H1 (cell line): Measurements from ENCODE around the gene SSTR3. TPM values are rescaled to one million over a fixed set of nuclear protein-coding genes. Genes with fewer than 3 reads are reported as not detected.

Source experiments
- CTCF ChIA-PET: fragments of 300-600 bp; sonication (Branson Sonifier 250); formaldehyde crosslinking; loops from one replicate; lab custom pipeline; 2021; ENCODE audit not compliant: partially characterized antibody; lab: Charles Lee
- POLR2A ChIA-PET: fragments of 300-600 bp; sonication (Branson Sonifier 250); formaldehyde crosslinking; loops from one replicate; lab custom pipeline; 2021; ENCODE audit warnings: inconsistent platforms; ENCODE audit not compliant: partially characterized antibody; lab: Charles Lee
- DNase-seq, 2 experiments: peaks; one replicate each; pipeline versions ENCODE4 v3.0.0 to v3.0.0-alpha.2; 2010 to 2022; ENCODE audit warnings: low spot score in 2 of 2, low read depth in 1 of 2, mixed read lengths in 1 of 2
- FAIRE-seq: peaks from 2 replicates; lab custom pipeline; 2011; peaks lifted over from hg19 to GRCh38; lab: Jason Lieb, UNC
- H2AFZ ChIP-seq: 2 replicates; pipeline ENCODE4 v1.8.1; 2012; ENCODE audit warnings: low read length, inconsistent platforms
- H2AK5ac ChIP-seq: 2 replicates; pipeline ENCODE4 v1.6.1; 2013; ENCODE audit warnings: low read depth, low read length
- H2BK120ac ChIP-seq: replicated peaks from 2 replicates; pipeline ENCODE3; 2013; ENCODE audit warnings: low read depth, low read length, inconsistent platforms
- H2BK12ac ChIP-seq: 2 replicates; pipeline ENCODE4 v1.6.1; 2013; ENCODE audit warnings: low read depth, low read length
- H2BK15ac ChIP-seq: 2 replicates; pipeline ENCODE4 v1.6.1; 2013; ENCODE audit warnings: low read length
- H2BK20ac ChIP-seq: 2 replicates; pipeline ENCODE4 v1.6.1; 2013; ENCODE audit warnings: low read length
- H2BK5ac ChIP-seq: 2 replicates; pipeline ENCODE4 v1.6.1; 2013; ENCODE audit warnings: low read depth, low read length
- H3K14ac ChIP-seq: 2 replicates; pipeline ENCODE4 v1.6.1; 2013; ENCODE audit warnings: inconsistent platforms; ENCODE audit not compliant: insufficient read length
- H3K18ac ChIP-seq: 2 replicates; pipeline ENCODE4 v1.6.1; 2013; ENCODE audit warnings: low read length; ENCODE audit errors: extremely low read depth
- H3K23ac ChIP-seq: 2 replicates; pipeline ENCODE4 v1.6.1; 2013; ENCODE audit warnings: inconsistent platforms; ENCODE audit not compliant: insufficient read length
- H3K23me2 ChIP-seq: 2 replicates; pipeline ENCODE4 v1.6.1; 2013; ENCODE audit warnings: low read depth, low read length
- H3K27ac ChIP-seq: 2 replicates; pipeline ENCODE4 v1.6.1; 2011; ENCODE audit warnings: low read depth, low read length, inconsistent platforms
- H3K27me3 ChIP-seq, 4 experiments: replicated peaks in 1 of 4; 1 replicate in 1 of 4; 2 replicates in 3 of 4; pipeline versions ENCODE4 v1.6.1 to v1.8.1; 2011 to 2013; ENCODE audit warnings: low read length in 3 of 4, mild to moderate bottlenecking in 3 of 4, inconsistent platforms in 2 of 4, mixed read lengths in 2 of 4, moderate library complexity in 1 of 4; ENCODE audit not compliant: control insufficient read depth in 3 of 4, insufficient read depth in 3 of 4; ENCODE audit errors: extremely low read depth in 1 of 4
- H3K36me3 ChIP-seq, 4 experiments: 2 replicates each; pipeline versions ENCODE4 v1.6.1 to v1.8.1; 2011 to 2013; ENCODE audit warnings: mild to moderate bottlenecking in 4 of 4, low read length in 3 of 4, moderate library complexity in 2 of 4, control low read depth in 1 of 4, inconsistent platforms in 1 of 4; ENCODE audit not compliant: insufficient read depth in 4 of 4, control insufficient read depth in 2 of 4
- H3K4ac ChIP-seq: replicated peaks from 2 replicates; pipeline ENCODE3; 2013; ENCODE audit warnings: low read length, low read depth, mixed read lengths, inconsistent platforms; ENCODE audit not compliant: insufficient read length
- H3K4me1 ChIP-seq, 4 experiments: replicated peaks in 1 of 4; 1 replicate in 1 of 4; 2 replicates in 3 of 4; pipeline versions ENCODE4 v1.6.1 to v1.8.1; 2011 to 2013; ENCODE audit warnings: low read length in 3 of 4, inconsistent platforms in 2 of 4, mixed read lengths in 1 of 4; ENCODE audit not compliant: insufficient read depth in 4 of 4, control insufficient read depth in 3 of 4
- H3K4me2 ChIP-seq, 2 experiments: 2 replicates each; pipeline versions ENCODE4 v1.6.1 to v1.8.1; 2011 to 2013; ENCODE audit warnings: low read depth in 2 of 2, low read length in 2 of 2, control low read depth in 1 of 2, inconsistent platforms in 1 of 2, mild to moderate bottlenecking in 1 of 2; ENCODE audit not compliant: insufficient read depth in 1 of 2
- H3K4me3 ChIP-seq, 4 experiments: fragments of 200-600, 300-600 bp in 1 of 4; sonication (generic), shearing (Covaris generic), sonication (Bioruptor Twin) in 1 of 4; 2 replicates each; pipeline versions ENCODE4 v1.5.1 to v1.8.1; 2011 to 2016; ENCODE audit warnings: low read length in 4 of 4, low read depth in 3 of 4, control low read depth in 2 of 4, inconsistent platforms in 2 of 4, mild to moderate bottlenecking in 2 of 4, mixed read lengths in 1 of 4, moderate library complexity in 1 of 4; ENCODE audit not compliant: insufficient read depth in 2 of 4; ENCODE audit errors: extremely low read depth in 1 of 4
- H3K56ac ChIP-seq: replicated peaks from 2 replicates; pipeline ENCODE3; 2013; ENCODE audit warnings: low read depth, mild to moderate bottlenecking, mixed read lengths, low read length, inconsistent platforms; ENCODE audit not compliant: insufficient read length
- H3K79me1 ChIP-seq: 2 replicates; pipeline ENCODE4 v1.6.1; 2013; ENCODE audit warnings: low read depth, low read length, control low read depth
- H3K79me2 ChIP-seq, 2 experiments: 2 replicates each; pipeline versions ENCODE4 v1.6.1 to v1.8.1; 2012 to 2013; ENCODE audit warnings: low read length in 2 of 2, mild to moderate bottlenecking in 2 of 2, inconsistent platforms in 1 of 2; ENCODE audit not compliant: insufficient read depth in 2 of 2, control insufficient read depth in 1 of 2
- H3K9ac ChIP-seq, 4 experiments: replicated peaks in 1 of 4; 1 replicate in 1 of 4; 2 replicates in 3 of 4; pipeline versions ENCODE4 v1.6.1 to v1.8.1; 2011 to 2013; ENCODE audit warnings: low read depth in 3 of 4, low read length in 3 of 4, control low read depth in 2 of 4, mild to moderate bottlenecking in 2 of 4, moderate library complexity in 2 of 4, inconsistent platforms in 1 of 4; ENCODE audit errors: extremely low read depth in 1 of 4
- H3K9me3 ChIP-seq, 2 experiments: 2 replicates each; pipeline versions ENCODE4 v1.6.1 to v1.8.1; 2012 to 2013; ENCODE audit warnings: mild to moderate bottlenecking in 2 of 2, moderate library complexity in 2 of 2, control low read depth in 1 of 2, inconsistent platforms in 1 of 2, low read depth in 1 of 2, low read length in 1 of 2, mixed read lengths in 1 of 2; ENCODE audit not compliant: insufficient read depth in 2 of 2
- H4K20me1 ChIP-seq, 2 experiments: replicated peaks in 1 of 2; 2 replicates each; pipeline versions ENCODE3 to v1.8.1; 2011 to 2013; ENCODE audit warnings: inconsistent platforms in 2 of 2, low read length in 2 of 2, mild to moderate bottlenecking in 1 of 2; ENCODE audit not compliant: insufficient read depth in 2 of 2, control insufficient read depth in 1 of 2
- H4K5ac ChIP-seq: 2 replicates; pipeline ENCODE4 v1.6.1; 2013; ENCODE audit warnings: low read length, low read depth, mixed read lengths, inconsistent platforms; ENCODE audit not compliant: insufficient read length
- H4K8ac ChIP-seq: 2 replicates; pipeline ENCODE4 v1.8.0; 2013; ENCODE audit warnings: mild to moderate bottlenecking, moderate library complexity, low read length, inconsistent platforms; ENCODE audit not compliant: insufficient read depth; ENCODE audit errors: extremely low read depth
- H4K91ac ChIP-seq: replicated peaks from 2 replicates; pipeline ENCODE3; 2013; ENCODE audit warnings: low read length, mixed read lengths, inconsistent platforms; ENCODE audit not compliant: insufficient read length
- EP300 ChIP-seq, 2 experiments: IDR thresholded peaks; 1 replicate in 1 of 2; 2 replicates in 1 of 2; pipeline ENCODE4 v1.6.1; 2011 to 2012; ENCODE audit warnings: low read depth in 2 of 2, low read length in 2 of 2, mild to moderate bottlenecking in 2 of 2, borderline replicate concordance in 1 of 2, inconsistent platforms in 1 of 2, moderate library complexity in 1 of 2
- GABPA ChIP-seq: IDR thresholded peaks from 2 replicates; pipeline ENCODE4 v1.6.1; 2011; ENCODE audit warnings: mild to moderate bottlenecking, low read length, moderate library complexity, borderline replicate concordance; ENCODE audit not compliant: insufficient read depth
- HDAC2 ChIP-seq, 2 experiments: fragments of 300-600 bp in 1 of 2; sonication (generic) in 1 of 2; IDR thresholded peaks; 2 replicates each; pipeline ENCODE4 v1.6.1; 2011 to 2012; ENCODE audit warnings: low read depth in 2 of 2, low read length in 2 of 2, mild to moderate bottlenecking in 2 of 2, moderate library complexity in 2 of 2, borderline replicate concordance in 1 of 2, inconsistent platforms in 1 of 2
- JUND ChIP-seq: IDR thresholded peaks from 2 replicates; pipeline ENCODE4 v1.6.1; 2011; ENCODE audit warnings: mild to moderate bottlenecking, improper control_type of control experiment, low read length
- RAD21 ChIP-seq, 2 experiments: IDR thresholded peaks in 1 of 2; conservative IDR thresholded peaks in 1 of 2; 2 replicates each; pipeline ENCODE4 v1.6.1; 2011; ENCODE audit warnings: low read depth in 2 of 2, low read length in 2 of 2, improper control_type of control experiment in 1 of 2, inconsistent platforms in 1 of 2, mild to moderate bottlenecking in 1 of 2, moderate library complexity in 1 of 2
- RFX5 ChIP-seq: IDR thresholded peaks from 2 replicates; pipeline ENCODE4 v1.6.1; 2011; ENCODE audit warnings: low read depth, low read length, improper control_type of control experiment, borderline replicate concordance
- RNF2 ChIP-seq: fragments of 200-900, 300-1000 bp; sonication (generic); IDR thresholded peaks from 2 replicates; pipeline ENCODE4 v1.7.1; 2016; ENCODE audit warnings: borderline replicate concordance, low read depth, mild to moderate bottlenecking, antibody characterized with exemption, low read length; ENCODE audit not compliant: poor library complexity, severe bottlenecking; ENCODE audit errors: missing control alignments
- TCF12 ChIP-seq: IDR thresholded peaks from 2 replicates; pipeline ENCODE4 v1.6.1; 2011; ENCODE audit warnings: low read depth, mild to moderate bottlenecking, low read length
- USF2 ChIP-seq: IDR thresholded peaks from 2 replicates; pipeline ENCODE4 v1.6.1; 2011; ENCODE audit warnings: low read length, improper control_type of control experiment
- WGBS, 2 experiments: shearing (Covaris generic) in 1 of 2; methylation state at CpG; one replicate each; pipeline versions ENCODE4 v1.1.6 to v1.1.7; 2013 to 2015; ENCODE audit warnings: low lambda C conversion rate in 2 of 2, mixed read lengths in 2 of 2, inconsistent platforms in 1 of 2, low coverage in 1 of 2, missing lambda C conversion rate in 1 of 2; ENCODE audit not compliant: insufficient replicate concordance in 2 of 2, insufficient coverage in 1 of 2, insufficient read length in 1 of 2; ENCODE audit errors: extremely low coverage in 1 of 2, missing lambda C conversion rate in 1 of 2; 5-methylcytosine and 5-hydroxymethylcytosine counted together
- polyA plus RNA-seq, 7 experiments: library from polyadenylated mRNA; depleted of rRNA in 3 of 7; stranded (reverse) in 5 of 7; unstranded in 2 of 7; fragments of >200 nt in 5 of 7; fragments of 200-250 nt in 2 of 7; gene quantifications; 1 replicate in 5 of 7; 2 replicates in 1 of 7; 4 replicates in 1 of 7; pipeline versions ENCODE4 v1.2.1 to v1.2.3, GENCODE V29; 2011 to 2013; ENCODE audit warnings: missing spikeins in 2 of 7, mixed read lengths in 2 of 7
- total RNA-seq: library from RNA; stranded (reverse); fragmentation: NEBNext Ultra II Directional; extraction: Animal tissue kit (Norgen Biotek cat#: 25700); gene quantifications from 2 replicates; pipeline ENCODE4 v1.2.1, GENCODE V29; 2021

Gene SSTR3
- total and polyA plus RNA-seq, 2 of the 8 experiments (the other 6 are each of a cell fraction or from before 2014, with no cell fraction given) = 0.22 to 0.77 TPM

- Histone ChIP-seq H2BK20ac (no peak overlapping the region), H3K18ac (no peak overlapping the region), H2AFZ (no peak overlapping the region), H3K56ac (no peak overlapping the region), H4K91ac (no peak overlapping the region), H3K23ac (no peak overlapping the region), H3K36me3 (no peaks in the 10 kb centered on the region), H4K8ac (no peak overlapping the region; the same call in 1 of the 2 replicates), H3K27ac (no peak overlapping the region), H3K9ac (no peak overlapping the region), H3K4me3 (no peak overlapping the region), H2BK120ac (no peak overlapping the region), H4K20me1 (no peaks in the 10 kb centered on the region), H3K23me2 (peaks cover 2% of the 10 kb centered on the region; the same call in 1 of the 2 replicates), H3K27me3 (no peaks in the 10 kb centered on the region), H2BK12ac (no peak overlapping the region), H4K5ac (no peak overlapping the region), H3K14ac (no peak overlapping the region), H3K79me1 (no peaks in the 10 kb centered on the region), H2BK15ac (no peak overlapping the region), H3K9me3 (no peaks in the 10 kb centered on the region), H2AK5ac (no peak overlapping the region), H3K4me2 (no peak overlapping the region), H3K4ac (no peak overlapping the region), H3K79me2 (no peaks in the 10 kb centered on the region), H2BK5ac (no peak overlapping the region; the same call in 1 of the 2 replicates), H3K4me1 (no peaks in the 10 kb centered on the region)
- DNase-seq (no peak), FAIRE-seq (no peak)
- CTCF ChIA-PET = interaction anchor here (0.5 to 2.6 kb wide), 10 partner anchors 13 to 1127 kb away, joined by 3 to 9 read pairs (median 3); no protein-coding TSS in a partner anchor
- POLR2A ChIA-PET = interaction anchor here (1.0 kb wide), 1 partner anchor 15 kb away, joined by 3 read pairs; the partner anchor contains the start of gene RAC2
- 83% methylated on average over 7 of the region's 7 CpGs; no CpG with 5 or more reads in 1 of the 2 experiments for WGBS, 2 experiments
- no peak for TF ChIP-seq RAD21 (IDR thresholded peaks at IDR 0.05 in 1 of 2, conservative IDR thresholded peaks at IDR 0.05 in 1 of 2; ENCODE audit: low read depth in 2 of 2, low read length in 2 of 2)
- TF ChIP-seq RNF2 = no peak
- TF ChIP-seq TCF12 = no peak
- TF ChIP-seq GABPA = no peak
- TF ChIP-seq JUND = no peak
- TF ChIP-seq RFX5 = no peak
- TF ChIP-seq USF2 = no peak
- no peak for TF ChIP-seq HDAC2 (IDR thresholded peaks at IDR 0.05; ENCODE audit: borderline replicate concordance in 1 of 2, low read depth in 2 of 2, low read length in 2 of 2)
- no peak for TF ChIP-seq EP300 (IDR thresholded peaks at IDR 0.05; ENCODE audit: borderline replicate concordance in 1 of 2, low read depth in 2 of 2, low read length in 2 of 2)
Measured at GRCh38 chr22:37229012-37229804, 16.9 kb upstream of the SSTR3 start.
